ENCODE results near the gene PDE3A.
"Not testable (repeated sequence)": the region's sequence is repeated elsewhere in the genome, so short reads cannot be mapped to it uniquely, and the experiment has no call there.

The PDE3A gene

DNA sequence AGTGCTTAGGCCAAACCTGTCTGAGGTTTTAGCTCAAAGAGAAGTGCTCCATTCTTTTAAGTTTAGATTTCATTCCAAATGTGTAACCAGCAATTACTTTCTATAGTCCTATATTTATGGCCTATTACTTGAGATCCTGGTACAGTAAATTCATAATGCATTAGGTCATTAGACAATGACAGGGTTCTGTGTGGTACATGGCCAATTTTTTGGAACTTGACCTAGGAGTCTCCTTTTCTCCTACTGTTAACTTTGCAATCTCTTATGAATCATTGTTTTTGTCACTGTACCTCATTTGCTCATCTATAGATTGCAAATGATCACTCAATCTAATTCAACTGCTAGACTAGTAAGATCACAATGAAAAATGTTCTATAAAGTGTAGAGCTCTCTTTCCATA is 136.7 kb downstream of the PDE3A start:
- DNase-seq = no peak

DNA sequence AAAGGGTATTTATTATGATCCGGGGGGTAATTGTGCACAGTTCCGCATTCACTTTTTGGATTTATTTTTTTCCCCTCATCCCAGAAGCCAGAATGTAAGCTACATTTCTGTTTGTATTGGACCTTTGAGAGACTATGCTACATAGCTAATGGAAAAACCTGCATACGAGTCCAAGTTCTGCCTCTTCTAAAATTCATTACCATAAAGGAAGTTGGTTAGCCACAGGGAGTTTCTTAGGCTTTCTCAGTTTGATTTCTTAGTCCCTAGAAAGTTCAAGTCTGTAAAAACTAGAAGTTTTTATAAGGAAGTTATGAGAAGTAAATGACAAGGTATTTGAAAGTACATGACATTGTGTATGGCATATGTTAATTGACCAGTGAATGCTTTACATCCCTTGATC is 138.7 kb downstream of the PDE3A start:
- no peak for DNase-seq

DNA sequence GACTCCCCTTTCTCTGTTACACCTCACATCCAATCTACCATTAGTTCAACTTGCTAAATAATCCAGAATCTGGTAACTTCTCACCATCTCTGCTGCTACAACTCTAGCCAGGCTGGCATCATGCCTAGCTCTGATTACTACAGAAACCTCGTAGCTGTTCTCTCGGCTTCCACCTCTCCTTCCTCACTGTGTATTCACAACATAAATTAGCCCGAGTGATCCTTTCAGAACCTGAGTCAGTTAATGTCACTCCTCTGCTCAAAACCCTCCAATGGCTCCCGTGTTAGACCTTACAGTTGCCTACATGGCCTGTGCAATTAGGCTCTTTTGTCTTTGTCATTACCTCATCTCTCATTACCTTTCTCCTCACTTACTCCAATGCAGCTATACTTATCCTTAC is 139.4 kb downstream of the PDE3A start:
- no peak for DNase-seq

DNA sequence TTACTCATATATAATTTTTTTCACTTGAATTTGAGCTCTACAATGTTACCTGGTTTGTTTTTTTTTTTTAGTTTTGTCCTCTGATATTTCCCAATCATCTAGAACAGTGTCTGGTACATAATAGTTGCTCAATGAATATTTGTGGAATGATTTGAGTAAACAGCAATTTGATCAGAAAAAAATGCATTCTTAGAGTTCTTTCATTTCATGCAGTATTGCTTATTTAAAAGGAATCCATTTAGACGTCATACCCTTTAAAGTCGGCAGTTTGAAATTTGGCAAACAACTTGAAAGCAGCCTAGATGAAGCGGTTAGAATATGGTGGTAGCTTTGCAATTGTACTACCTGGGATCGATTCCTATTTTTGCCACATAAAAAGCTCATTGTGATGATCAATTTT is 140.0 kb downstream of the PDE3A start:
- DNase-seq = no peak

DNA sequence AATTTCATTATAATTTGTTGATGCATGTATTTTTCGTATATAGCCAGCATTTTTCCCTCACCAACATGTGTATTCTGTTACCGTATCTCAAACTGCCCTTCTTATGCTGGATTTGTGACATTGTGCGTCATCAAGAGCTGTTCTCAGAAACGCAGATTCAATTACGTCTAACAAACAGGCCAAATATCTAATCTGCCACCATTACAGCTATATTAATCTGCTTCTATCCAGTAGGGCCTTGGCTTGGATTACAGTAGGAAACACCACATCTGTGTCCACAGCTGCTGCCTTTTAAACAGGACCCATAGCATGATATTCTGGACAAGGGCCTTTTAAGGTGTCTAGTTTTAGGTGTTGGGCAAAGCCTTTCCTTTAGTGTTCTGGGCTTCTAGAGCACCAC is 140.6 kb downstream of the PDE3A start:
- DNase-seq = no peak

DNA sequence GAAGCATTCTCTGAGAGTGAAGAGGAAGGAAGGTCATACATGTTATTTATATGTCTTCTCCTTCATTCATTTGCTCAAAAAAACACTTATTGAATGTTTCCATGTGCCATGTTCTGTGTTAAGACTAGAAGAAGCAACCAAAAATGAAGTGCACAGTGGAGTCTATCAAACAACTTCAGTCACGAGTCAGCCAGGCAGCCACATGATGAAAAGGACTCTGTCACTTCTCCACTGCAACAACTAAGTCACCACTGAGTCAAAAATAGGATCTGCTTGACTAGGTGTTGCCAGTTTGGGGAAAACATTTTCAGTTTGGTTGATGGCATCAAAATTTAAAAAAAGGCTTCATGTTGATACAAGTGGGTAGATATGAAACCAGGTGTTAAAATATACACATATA is 142.5 kb downstream of the PDE3A start:
- DNase-seq = no peak

DNA sequence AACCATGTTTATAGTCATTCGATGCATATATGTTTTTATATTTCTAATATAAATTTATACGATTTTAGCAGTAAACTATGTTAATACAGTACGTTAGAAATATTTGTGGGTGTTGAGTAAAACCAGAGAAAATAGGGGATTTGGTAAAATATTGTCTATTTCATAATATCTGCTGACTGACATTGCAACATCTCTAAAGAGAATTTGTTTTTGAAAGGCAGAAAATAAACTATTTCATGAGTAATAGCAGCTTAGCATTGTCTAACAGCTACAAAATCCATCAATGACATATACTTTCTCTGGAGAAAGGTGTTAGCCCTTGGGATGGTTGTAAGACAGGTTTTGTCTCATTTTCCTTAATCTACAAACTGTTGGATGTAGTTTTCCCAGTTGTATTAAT is 144.9 kb downstream of the PDE3A start:
- DNase-seq = no peak

DNA sequence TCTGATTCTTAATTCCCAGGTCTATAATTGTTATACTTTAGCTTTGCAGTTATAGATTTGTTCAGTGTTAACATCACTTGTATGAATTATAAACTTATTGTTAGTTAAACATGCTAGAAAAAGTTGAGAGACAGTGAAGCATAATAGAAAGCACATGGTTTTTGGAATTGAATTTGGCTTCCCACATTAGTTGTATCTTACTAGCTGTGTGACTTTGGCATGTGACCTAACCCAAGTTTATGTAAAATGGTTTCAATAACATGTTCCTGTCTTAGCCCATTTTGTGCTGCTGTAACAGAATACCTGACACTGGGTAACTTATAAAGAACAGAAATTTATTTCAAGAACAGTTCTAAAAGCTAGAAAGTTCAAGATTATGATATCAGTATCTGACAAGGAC is 146.3 kb downstream of the PDE3A start:
- DNase-seq = no peak

DNA sequence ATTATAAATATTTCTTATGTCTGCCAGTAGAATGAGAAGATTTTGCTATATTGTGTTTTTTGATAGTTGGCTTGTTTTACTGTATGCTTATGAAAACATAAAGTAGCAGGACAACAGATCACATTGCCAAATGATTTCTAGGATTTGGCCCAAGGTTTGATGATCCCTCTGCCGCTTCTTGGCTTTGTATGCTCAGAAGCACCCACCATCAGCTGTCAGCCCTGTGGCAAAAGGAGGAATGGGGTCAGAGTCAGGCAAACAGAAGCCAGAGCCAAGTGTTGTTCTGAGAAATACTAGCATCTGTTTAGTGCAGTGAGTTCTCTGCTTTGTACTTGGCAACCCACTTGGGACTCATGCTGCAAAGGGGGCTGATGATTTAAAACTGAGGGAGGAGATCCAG is 152.2 kb downstream of the PDE3A start:
- no peak for DNase-seq

DNA sequence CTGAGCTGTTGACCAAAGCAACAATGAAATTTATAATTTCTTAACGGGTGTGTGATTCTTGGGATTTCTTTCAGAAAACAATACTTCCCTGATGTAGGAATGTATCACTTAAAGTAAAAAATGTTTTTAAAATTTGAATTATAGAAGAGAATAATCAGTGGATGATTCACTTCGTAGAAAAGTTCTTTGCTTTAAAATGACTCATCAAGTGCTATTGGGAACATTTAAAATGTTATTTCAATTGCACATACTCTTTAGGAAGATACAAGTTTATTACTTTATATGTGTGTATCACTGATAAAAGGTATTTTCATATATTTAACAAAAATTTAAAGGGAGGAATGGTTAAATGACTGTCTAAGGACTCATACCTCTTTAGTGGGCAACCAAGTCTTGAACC is 155.3 kb downstream of the PDE3A start:
- DNase-seq = no peak

DNA sequence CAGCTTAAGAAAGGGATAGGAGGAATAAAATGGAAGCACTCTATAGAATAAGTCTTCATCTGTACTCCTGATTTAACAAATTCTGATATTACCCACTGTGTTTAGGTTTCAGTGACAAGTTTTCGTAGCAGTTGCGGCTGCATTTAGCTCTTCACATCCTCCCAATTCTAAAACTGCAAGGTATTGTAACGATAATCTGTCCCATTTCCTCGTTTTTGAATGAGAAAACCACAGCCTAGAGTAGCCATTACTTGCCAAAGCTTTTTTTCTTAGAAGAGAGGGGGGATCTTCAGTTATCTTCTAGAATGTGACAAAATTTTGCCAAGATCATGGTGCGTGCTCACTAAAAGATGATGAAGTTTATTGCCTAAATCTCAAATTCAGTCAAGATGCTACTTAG is 155.8 kb downstream of the PDE3A start:
- no peak for DNase-seq

DNA sequence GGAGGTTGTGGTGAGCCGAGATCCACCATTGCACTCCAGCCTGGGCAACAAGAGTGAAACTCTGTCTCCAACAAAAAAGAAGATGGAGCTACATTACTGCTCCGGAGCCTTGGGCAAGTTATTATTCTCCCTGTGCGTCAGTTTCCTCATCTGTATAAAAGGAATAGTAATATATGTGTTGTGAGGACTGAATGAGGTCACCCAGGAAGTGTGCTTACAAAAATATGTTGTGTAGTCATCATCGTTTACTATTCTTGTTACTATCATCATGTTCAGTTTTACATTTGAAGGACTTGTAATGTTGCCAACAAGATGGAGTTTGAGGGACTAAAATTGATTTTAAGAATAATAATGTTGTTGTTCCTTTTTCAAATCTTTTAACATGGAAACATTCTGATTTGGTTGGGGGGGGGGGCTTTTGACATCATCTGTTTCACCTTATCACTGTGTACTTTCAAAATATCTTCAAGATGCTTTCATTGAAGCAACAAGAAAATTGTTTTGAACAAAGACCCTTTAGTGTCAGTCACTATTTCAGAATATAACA is 156.8 kb downstream of the PDE3A start:
- no peak for DNase-seq

DNA sequence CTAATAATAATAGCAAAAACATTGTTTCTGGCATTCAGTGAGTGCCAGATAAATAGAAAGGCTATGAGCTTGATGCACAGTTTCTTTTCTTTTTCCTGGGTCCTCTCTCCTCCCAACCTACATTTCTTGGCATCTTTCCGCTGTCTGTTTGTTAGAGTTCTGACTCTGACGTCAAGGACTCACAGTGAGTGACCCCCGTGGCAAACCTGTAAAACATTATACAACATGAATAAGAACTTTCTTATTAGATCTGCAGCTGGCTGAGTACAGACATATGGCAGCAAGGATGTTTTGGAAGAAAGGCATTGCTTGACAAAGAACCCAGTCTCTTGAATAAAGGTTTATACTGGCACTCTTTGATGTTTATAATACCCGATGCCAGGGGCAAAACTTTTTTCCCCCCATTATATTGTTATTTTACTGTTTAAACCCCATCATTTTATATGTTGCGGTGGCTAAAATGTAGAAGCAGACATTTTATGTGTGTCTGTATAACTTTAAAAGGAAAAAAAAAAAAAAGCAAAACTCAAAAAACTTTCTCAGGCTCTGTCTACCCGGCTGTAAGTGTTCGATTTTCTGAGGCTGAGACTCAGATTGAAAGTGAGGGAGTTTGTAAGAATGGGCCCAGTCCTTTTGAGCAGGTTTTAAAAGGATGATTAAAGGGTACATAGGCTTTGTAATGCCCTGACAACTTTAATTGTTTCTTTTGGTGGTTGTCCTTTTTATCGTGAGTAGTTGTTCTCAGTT is 159.3 kb downstream of the PDE3A start:
- no peak for DNase-seq

DNA sequence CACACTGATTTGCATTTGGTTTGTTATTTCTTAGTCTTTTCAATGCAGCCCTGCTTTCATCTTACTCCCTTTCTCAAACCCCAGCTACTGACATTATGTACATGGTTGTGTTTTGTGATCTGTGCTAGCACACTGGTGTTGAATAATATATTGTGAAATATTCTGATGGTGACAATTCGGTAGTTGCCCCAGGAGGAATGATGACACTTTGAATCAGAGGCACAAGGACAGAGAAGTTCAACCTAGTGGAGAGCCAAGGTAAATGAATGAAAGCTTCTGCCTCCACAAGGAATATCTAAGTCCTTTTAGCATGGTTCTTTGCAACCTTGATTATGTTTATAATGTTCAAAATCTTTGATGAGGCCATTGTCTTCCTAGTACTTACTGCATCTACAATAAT is 159.9 kb downstream of the PDE3A start:
- no peak for DNase-seq

DNA sequence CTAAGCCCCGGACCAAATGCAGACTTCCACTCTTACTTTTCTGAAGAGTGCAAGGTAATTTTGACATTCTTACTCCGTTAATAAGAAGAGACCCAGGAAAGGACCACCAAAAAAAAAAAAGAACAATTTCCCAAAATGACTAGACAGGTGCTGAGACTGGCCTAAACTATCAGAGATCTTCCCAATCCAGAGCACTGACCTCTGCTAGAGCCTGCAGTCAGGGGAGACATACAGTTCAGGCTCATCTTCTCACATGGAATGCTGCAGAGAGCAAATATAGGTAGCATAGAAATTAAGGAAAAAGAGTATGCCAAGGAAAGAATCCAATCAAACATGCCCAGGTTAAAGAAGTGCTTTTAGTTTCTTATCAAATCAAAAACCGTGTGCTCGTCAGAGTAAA is 177.9 kb downstream of the PDE3A start:
- DNase-seq = no peak

DNA sequence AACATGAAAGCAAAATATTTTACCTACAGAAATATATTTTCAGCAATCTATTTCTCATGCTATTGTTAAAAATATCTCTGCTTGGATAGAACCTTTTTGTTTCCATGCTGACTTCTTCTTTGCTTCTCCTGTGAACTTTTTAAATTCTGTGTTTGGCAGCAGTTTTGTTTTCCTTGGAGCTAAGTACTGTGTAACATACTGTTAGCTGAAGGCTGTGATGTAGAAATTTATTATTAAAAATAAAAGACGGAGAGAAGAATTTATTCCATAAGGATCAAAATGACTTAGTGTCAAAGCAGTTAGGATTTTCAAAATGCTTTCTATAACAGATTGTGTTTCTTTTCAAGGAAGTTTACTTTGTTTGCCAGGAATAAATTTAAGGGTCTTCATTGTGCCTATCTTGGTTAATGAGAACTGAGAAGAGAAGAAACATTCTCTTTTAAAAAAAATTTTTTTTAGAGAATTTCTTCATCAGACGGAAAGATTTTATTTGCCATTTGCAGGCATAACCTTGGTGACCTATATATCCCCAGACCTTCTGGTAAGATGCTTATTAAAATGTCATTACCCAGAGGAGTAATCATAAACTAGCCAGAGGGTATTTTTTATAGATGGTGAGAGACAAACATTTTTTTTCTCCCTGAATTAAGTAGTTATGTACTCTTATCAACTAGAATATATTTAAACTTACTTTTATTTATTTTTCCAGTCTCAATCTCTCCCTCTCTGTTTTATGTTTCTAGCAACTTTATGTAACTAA is 179.7 kb downstream of the PDE3A start:
- DNase-seq = no peak

DNA sequence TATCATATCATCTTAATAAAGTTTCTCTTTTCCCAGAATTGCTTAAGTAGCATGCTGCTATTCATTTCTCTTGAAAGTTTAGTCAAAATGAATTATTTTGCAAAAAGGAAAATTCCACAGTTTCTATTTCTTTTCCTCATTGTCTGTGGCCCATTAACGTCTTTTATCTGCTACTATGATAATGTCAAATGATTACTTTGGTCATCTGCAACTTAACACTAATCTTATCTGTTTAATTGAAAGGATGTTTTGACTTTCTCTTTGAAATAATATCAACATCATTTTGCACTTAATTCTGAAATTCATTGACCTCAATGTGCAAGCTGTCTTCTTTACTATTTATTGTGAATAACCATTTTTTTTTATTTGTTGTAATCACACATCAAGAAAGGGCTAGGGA is 180.3 kb downstream of the PDE3A start:
- DNase-seq = no peak

DNA sequence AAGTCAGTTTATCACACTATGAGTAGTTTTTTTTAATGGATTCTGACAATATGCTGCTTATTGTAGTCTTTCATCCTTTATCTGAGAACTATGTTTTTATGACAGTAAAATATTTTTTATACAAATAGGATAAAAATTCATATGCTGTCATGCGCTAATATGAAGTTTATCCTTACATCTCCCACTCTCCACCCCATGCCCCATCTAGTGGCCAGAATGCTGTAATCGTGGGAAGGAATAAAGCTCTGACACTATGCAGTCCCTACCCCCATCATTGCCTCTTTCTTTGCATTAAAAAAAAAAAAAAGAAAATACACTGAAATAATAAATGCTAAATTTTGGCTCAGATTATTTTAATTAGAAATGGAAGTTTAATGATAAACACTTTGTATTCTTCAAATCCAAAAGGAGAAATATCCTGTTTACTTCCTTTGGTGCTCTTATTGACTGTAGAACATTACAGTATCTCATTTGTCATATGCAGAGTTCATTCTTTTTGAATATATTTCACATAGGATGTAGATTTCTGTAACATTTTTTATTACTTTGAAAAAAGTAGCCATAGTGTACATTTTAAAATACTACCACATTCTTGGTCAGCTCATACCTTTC is 180.9 kb downstream of the PDE3A start:
- no peak for DNase-seq

DNA sequence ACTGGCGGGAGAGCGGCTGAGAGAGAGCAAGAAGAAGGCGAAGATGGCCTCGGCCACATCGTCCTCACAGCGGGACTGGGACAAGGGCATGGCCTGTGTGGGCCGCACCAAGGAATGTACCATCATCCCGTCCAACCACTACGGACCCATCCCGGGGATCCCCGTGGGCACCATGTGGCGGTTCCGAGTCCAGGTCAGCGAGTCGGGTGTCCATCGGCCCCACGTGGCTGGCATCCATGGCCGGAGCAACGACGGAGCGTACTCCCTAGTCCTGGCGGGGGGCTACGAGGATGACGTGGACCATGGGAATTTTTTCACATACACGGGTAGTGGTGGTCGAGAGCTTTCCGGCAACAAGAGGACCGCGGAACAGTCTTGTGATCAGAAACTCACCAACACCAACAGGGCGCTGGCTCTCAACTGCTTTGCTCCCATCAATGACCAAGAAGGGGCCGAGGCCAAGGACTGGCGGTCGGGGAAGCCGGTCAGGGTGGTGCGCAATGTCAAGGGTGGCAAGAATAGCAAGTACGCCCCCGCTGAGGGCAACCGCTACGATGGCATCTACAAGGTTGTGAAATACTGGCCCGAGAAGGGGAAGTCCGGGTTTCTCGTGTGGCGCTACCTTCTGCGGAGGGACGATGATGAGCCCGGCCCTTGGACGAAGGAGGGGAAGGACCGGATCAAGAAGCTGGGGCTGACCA is 183.6 kb downstream of the PDE3A start:
- DNase-seq = not testable (repeated sequence)

DNA sequence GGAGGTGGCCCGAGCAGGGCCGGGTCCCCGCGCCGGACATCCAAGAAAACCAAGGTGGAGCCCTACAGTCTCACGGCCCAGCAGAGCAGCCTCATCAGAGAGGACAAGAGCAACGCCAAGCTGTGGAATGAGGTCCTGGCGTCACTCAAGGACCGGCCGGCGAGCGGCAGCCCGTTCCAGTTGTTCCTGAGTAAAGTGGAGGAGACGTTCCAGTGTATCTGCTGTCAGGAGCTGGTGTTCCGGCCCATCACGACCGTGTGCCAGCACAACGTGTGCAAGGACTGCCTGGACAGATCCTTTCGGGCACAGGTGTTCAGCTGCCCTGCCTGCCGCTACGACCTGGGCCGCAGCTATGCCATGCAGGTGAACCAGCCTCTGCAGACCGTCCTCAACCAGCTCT is 184.2 kb downstream of the PDE3A start:
- DNase-seq = not testable (repeated sequence)

DNA sequence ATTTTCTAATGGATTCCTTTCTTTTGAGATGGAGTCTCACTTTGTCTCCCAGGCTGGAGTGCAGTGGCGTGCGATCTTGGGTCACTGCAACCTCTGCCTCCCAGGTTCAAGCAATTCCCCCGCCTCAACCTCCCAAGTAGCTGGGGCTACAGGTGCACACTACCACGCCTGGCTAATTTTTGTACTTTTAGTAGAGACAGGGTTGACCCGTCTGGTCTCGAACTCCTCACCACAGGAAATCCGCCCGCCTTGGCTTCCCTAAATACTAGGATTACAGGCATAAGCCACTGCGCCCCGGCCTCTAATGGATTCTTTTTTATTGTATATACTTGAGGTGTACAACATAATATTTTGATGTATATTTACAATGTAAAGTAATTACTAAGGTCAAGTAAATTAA is 186.7 kb downstream of the PDE3A start:
- DNase-seq = no peak

DNA sequence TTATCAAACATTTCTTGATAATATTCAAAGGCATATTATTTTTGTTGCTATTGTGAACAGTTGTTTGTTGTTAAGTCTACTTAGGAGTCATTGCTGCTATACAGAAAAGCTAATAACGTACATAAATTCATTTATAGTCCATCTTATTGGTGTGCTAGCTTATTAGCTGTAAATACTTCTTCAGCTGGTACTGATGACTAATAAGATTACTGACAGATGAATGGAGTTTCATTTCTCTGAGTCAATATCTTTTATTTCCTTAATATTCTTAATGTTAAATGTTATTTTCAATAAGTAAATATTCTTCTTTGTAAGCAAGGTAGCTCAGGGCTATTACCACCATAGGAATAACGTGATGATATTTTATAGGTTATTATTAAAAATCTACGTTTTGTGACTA is 187.4 kb downstream of the PDE3A start:
- DNase-seq = no peak

DNA sequence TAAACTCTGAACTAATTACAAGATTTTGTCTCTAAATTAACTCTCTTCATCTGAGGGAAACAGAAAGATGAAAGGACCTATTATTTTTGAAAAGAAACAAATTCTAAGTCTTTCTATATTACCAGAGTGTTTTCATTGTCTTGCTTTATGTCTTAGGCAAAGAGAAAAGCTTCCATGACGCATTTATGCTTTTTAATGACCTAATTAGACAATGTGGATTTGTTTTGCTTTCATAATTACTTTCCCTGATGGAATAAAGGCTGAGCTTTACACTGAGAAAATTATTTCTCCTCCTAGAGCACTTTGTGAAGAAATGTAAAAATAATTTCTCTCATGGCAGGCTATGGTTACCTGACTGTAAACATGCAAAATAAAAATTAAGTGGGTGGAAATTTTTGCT is 188.8 kb downstream of the PDE3A start:
- no peak for DNase-seq

All from activated CD4-positive, alpha-beta T cell treated with anti-CD3 and anti-CD28 coated beads, Interleukin-2, amount 50 U/mL, for 16 hours (primary cell).